Activated CD4-positive, alpha-beta T cell treated with anti-CD3 and anti-CD28 coated beads, Interleukin-2, amount 50 U/mL, for 24 hours (primary cell): Measurements from ENCODE around the gene ABI3BP.

ENCODE experiments used
- DNase-seq, 2 donors: peaks; one replicate each; pipeline ENCODE4 v3.0.0-alpha.2; 2020; ENCODE audit warnings: low read depth in 1 of 2, low spot score in 1 of 2

Gene ABI3BP

GRCh38 chr3:100988080-100988479 is 5.1 kb downstream of the ABI3BP start:
- no peak for DNase-seq

GRCh38 chr3:100984308-100984707 is 8.9 kb downstream of the ABI3BP start:
- no peak for DNase-seq

GRCh38 chr3:100982710-100983109 is 10.5 kb downstream of the ABI3BP start:
- DNase-seq = no peak

- no peak for DNase-seq
Measured at GRCh38 chr3:100981164-100981911, 11.9 kb downstream of the ABI3BP start.

- DNase-seq = no peak
Measured at GRCh38 chr3:100978011-100978659, 15.1 kb downstream of the ABI3BP start.

GRCh38 chr3:100976611-100977010 is 16.6 kb downstream of the ABI3BP start:
- DNase-seq = no peak

DNA sequence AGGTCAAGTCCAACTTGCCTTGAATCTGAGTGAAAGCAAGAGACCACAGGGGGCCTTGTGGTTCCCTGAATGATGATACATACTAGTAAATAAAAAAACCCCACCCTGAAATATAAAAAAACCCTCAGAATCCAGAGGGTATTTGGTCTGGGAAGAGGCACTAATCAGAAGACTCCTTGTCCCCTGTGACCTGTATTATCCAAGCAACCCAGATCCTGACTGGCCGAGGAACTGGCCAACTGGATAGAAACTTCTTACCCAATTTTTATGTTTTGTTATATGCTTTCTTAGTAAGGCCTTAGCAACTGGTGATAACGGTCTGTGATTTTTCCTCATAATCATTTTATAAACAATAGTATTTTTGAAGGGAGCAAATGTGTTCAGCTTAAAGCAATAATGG is 17.5 kb downstream of the ABI3BP start:
- DNase-seq = no peak

GRCh38 chr3:100973594-100973993 is 19.6 kb downstream of the ABI3BP start:
- DNase-seq = no peak

DNA sequence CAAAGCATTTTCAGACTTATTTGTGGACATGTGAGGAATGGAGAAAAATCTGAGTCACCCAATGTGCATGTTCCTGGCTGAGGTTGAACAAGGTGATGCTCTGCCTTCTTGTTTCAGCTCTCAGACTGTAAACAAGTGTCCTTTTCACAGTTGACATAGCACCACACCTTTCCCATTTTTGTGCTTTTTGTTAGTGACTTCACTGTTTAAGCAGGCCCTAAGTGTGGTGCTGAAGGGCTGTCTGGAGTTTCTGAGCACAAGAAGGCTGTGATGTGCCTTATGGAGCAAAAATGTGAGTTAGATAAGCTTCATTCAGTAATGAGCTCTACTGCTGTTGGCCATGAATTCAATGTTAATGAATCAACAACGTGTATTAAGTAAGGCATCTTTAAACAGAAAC is 20.4 kb downstream of the ABI3BP start:
- DNase-seq = no peak

GRCh38 chr3:100972301-100972844 is 20.8 kb downstream of the ABI3BP start:
- DNase-seq = no peak

GRCh38 chr3:100971798-100972197 is 21.4 kb downstream of the ABI3BP start:
- no peak for DNase-seq

GRCh38 chr3:100970477-100970990 is 22.7 kb downstream of the ABI3BP start:
- DNase-seq = no peak

GRCh38 chr3:100968932-100969906 is 24.0 kb downstream of the ABI3BP start:
- DNase-seq = no peak

DNA sequence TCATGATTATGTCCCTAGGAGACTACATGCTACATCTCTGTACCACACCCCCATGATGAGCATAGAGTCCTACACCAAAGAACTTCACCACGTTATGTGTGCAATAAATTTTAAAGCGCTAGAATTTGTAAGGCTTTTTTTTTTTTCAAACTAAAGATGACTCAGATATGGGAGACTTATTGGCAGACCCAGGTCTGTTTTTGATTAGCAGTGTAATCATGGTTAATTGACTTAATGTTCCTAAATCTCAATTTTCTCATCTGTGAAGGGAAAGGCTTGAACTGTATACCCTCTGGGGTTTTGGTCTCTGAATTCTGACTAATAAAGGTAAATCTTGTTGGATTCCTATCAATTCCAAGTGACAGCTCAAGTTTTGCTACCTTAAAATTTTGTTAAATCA is 26.4 kb downstream of the ABI3BP start:
- DNase-seq = no peak

GRCh38 chr3:100966049-100966491 is 27.2 kb downstream of the ABI3BP start:
- DNase-seq = no peak

- no peak for DNase-seq
Measured at GRCh38 chr3:100963041-100963440, 30.2 kb downstream of the ABI3BP start.

DNA sequence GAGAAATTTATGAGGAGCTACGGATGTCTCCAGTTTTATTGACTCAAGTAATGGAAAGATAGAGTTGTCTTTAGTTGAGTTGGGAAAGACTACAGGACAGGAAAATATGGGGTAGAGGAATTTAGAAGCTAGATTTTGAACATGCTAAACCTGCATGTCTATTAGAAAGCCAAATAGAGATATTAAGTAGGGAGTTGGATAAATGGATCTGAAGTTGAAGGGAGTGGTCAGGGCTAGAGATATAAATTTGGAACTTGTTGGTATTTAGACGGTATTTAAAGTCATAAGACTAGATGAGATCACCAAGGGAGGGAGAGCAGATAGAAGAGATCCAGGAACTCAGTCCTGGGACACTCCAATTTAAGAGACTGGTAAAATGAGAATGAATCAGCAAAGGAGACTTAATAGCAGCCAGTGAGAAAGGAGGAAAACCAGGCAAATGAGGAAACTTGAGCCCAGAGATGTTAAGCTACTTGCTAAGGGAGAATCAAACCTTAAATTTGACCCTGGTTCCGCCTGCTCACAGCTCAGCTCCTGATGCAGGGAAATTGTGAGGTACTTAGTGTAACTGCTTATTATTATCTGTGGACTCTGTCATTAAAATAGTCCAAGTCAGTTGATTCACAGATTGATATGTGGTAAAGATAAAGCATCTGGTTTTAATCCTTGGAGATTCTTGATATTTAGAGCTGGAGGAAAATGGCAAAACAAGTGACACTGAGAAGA is 35.8 kb downstream of the ABI3BP start:
- no peak for DNase-seq

GRCh38 chr3:100956276-100956675 is 36.9 kb downstream of the ABI3BP start:
- DNase-seq = no peak

- no peak for DNase-seq
Measured at GRCh38 chr3:100954990-100955389, 38.2 kb downstream of the ABI3BP start.

DNA sequence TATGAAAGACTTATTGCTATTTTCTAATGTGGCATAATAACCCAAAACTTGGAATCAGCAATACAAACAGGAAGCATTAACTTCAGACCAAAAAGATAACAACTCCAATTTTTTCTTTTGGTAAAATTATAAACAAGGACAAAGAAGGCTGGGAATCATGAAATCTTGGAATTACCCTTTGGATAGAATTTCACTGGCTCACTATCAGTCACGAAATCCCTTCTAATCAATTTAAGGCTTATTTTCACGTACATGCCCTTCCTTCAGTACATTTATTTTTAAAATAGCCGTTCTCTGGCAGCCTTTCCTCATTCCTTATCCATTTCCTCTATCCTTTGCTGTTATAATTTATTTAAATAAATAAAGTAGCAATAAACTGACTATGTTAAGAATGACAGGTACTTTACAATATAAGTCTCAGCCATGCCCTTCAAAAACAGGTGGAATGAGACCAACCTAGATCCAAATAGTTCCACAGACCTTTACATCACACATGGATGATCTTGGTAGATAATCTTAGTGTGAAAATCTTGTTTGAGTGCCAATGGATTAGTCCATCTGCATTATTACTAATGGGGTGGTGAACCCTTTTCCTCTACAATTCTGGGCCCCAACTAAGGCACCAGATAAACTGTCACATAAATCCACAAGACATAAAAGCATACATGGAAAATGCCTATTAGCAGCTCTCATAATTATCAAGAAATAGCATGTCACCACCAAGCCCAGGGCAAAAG is 38.9 kb downstream of the ABI3BP start:
- no peak for DNase-seq
